Stimulated activated CD4-positive, alpha-beta T cell treated with anti-CD3 and anti-CD28 coated beads, Interleukin-1b, Interleukin-23, amount 100 ng/mL, for 24 hours (primary cell): ENCODE results near the gene ARPC2.
"Not testable (repeated sequence)": the region's sequence is repeated elsewhere in the genome, so short reads cannot be mapped to it uniquely, and the experiment has no call there.

Source experiments
- DNase-seq, 4 experiments: peaks; one replicate each; pipeline ENCODE4 v3.0.0-alpha.2; 2020; ENCODE audit warnings: low read depth in 4 of 4, low spot score in 1 of 4

Gene ARPC2

GRCh38 chr2:218216674-218217359, at the start of gene ARPC2:
ARPC2 (plus strand) TSS chr2:218217189; CDS start chr2:218217471, 282 bp downstream.
- peak; percentile 85 to 92 (median 89) for DNase-seq

GRCh38 chr2:218168016-218168415, 49.0 kb upstream of the ARPC2 start:
- no peak for DNase-seq

- peak; percentile 35 to 54 (median 44) for DNase-seq
These were observed 48.1 kb upstream of the ARPC2 start for GRCh38 chr2:218168635-218169462.

- no peak for DNase-seq
These were observed 47.0 kb upstream of the ARPC2 start for GRCh38 chr2:218169757-218170546.

- DNase-seq: not testable (repeated sequence)
These were observed 45.2 kb upstream of the ARPC2 start for GRCh38 chr2:218171744-218172143.

- no peak for DNase-seq
These were observed 44.1 kb upstream of the ARPC2 start for GRCh38 chr2:218172845-218173244.

GRCh38 chr2:218179782-218180181, 37.2 kb upstream of the ARPC2 start:
- no peak for DNase-seq

- DNase-seq: no peak
These were observed 36.4 kb upstream of the ARPC2 start for GRCh38 chr2:218180467-218181114.

- no peak for DNase-seq
These were observed 32.7 kb upstream of the ARPC2 start for GRCh38 chr2:218184331-218184730.

GRCh38 chr2:218186355-218186766, 30.6 kb upstream of the ARPC2 start:
- peak; percentile 25 to 49 (median 48) for DNase-seq

GRCh38 chr2:218186876-218187275, 30.1 kb upstream of the ARPC2 start:
- no peak for DNase-seq

GRCh38 chr2:218187296-218188015, 29.5 kb upstream of the ARPC2 start:
- DNase-seq: no peak

- no peak for DNase-seq
These were observed 28.5 kb upstream of the ARPC2 start for GRCh38 chr2:218188528-218188927.

- no peak for DNase-seq
These were observed 24.0 kb upstream of the ARPC2 start for GRCh38 chr2:218192902-218193430.

- no peak for DNase-seq
These were observed 23.3 kb upstream of the ARPC2 start for GRCh38 chr2:218193701-218194100.

- no peak for DNase-seq
These were observed 22.1 kb upstream of the ARPC2 start for GRCh38 chr2:218194880-218195279.

- DNase-seq: no peak
These were observed 20.0 kb upstream of the ARPC2 start for GRCh38 chr2:218196974-218197373.

GRCh38 chr2:218202266-218202665, 14.7 kb upstream of the ARPC2 start:
- no peak for DNase-seq

GRCh38 chr2:218209078-218209477, 7.9 kb upstream of the ARPC2 start:
- no peak for DNase-seq

GRCh38 chr2:218214116-218214515, 2.9 kb upstream of the ARPC2 start:
- no peak for DNase-seq
